Gastrocnemius medialis (tissue), 4 donors: ENCODE measurements around the gene CSNK1D. TPM values are rescaled to one million over a fixed set of nuclear protein-coding genes. Genes with fewer than 3 reads are reported as not detected.
"Not testable (repeated sequence)": the region's sequence is repeated elsewhere in the genome, so short reads cannot be mapped to it uniquely, and the experiment has no call there.

Source experiments
- ATAC-seq, 2 donors: fragments of 150-250 bp; one replicate each; pipeline ENCODE4 v1.9.1; 2016
- DNase-seq, 2 donors: peaks; one replicate each; pipeline ENCODE4 v3.0.0-alpha.2; 2019
- H3K27ac ChIP-seq, 4 donors: fragments of 200-600 bp; sonication (generic); 1 replicate in 1 of 4; 2 replicates in 3 of 4; pipeline ENCODE4 v1.5.1; 2016 to 2018; ENCODE audit warnings: mild to moderate bottlenecking in 2 of 4, moderate library complexity in 1 of 4
- H3K27me3 ChIP-seq, 3 donors: fragments of 200-600 bp; sonication (generic) in 2 of 3; 1 replicate in 1 of 3; 2 replicates in 2 of 3; pipeline versions ENCODE4 v1.5.1 to v1.6.0; 2016 to 2019; ENCODE audit warnings: mild to moderate bottlenecking in 1 of 3, moderate library complexity in 1 of 3
- H3K36me3 ChIP-seq, 2 donors: fragments of 200-600 bp; sonication (generic) in 1 of 2; one replicate each; pipeline ENCODE4 v1.5.1; 2017 to 2018
- H3K4me1 ChIP-seq, 2 donors: fragments of 200-600 bp; sonication (generic) in 1 of 2; one replicate each; pipeline ENCODE4 v1.5.1; 2016 to 2017; ENCODE audit warnings: mild to moderate bottlenecking in 2 of 2
- H3K4me3 ChIP-seq, 4 donors: fragments of 200-600 bp; sonication (generic) in 3 of 4; 1 replicate in 1 of 4; 2 replicates in 3 of 4; pipeline ENCODE4 v1.5.1; 2016 to 2019; ENCODE audit warnings: mild to moderate bottlenecking in 2 of 4
- H3K9me3 ChIP-seq, 3 donors: fragments of 200-600 bp; sonication (generic) in 2 of 3; 1 replicate in 1 of 3; 2 replicates in 2 of 3; pipeline ENCODE4 v1.5.1; 2016 to 2019
- CTCF ChIP-seq, 5 experiments: fragments of 450-650 bp in 3 of 5; fragments of 200-600 bp in 2 of 5; sonication (generic) in 2 of 5; IDR thresholded peaks in 4 of 5; conservative IDR thresholded peaks in 1 of 5; 1 replicate in 4 of 5; 2 replicates in 1 of 5; pipeline ENCODE4 v1.5.1; 2016 to 2019; ENCODE audit warnings: antibody characterized with exemption in 5 of 5, mild to moderate bottlenecking in 3 of 5, moderate library complexity in 3 of 5
- POLR2A ChIP-seq, 2 donors: fragments of 450-650 bp; IDR thresholded peaks; one replicate each; pipeline ENCODE4 v1.6.1; 2017; ENCODE audit warnings: antibody characterized with exemption in 2 of 2, mild to moderate bottlenecking in 2 of 2, moderate library complexity in 2 of 2
- in situ Hi-C, 4 donors: fragments of 200-750 bp; cut with MboI; loops; one replicate each; pipeline versions ENCODE4 v1.15.0 to v1.8.0; 2017; ENCODE audit warnings: low sequenced_read_pairs in 4 of 4
- intact Hi-C: fragments of 100-400 bp; cut with DNase I; formaldehyde crosslinking; loops from one replicate; pipeline ENCODE4 v1.15.1; 2023; ENCODE audit warnings: low total_unique reads
- microRNA-seq, 2 donors: library from miRNA; unstranded; fragments of <30 nt; microRNA quantifications; one replicate each; pipeline ENCODE4, GENCODE V29; 2016; ENCODE audit warnings: borderline replicate concordance in 2 of 2
- total RNA-seq, 4 donors: library from RNA; depleted of rRNA; stranded (reverse); fragments of >200 nt; gene quantifications; one replicate each; pipeline versions ENCODE4 v1.1.0 to v1.2.3, GENCODE V29; 2016

Gene CSNK1D
- total RNA-seq, 4 donors from 2014 or later = 34.0 to 55.2 (median 47.3) TPM

GRCh38 chr17:82195675-82196672, 77.5 kb downstream of the CSNK1D start:
- DNase-seq (no peak), ATAC-seq (no peak)
- Histone ChIP-seq H3K27me3 (no peaks in the 10 kb centered on the region), H3K27ac (no peak overlapping the region), H3K4me1 (no peaks in the 10 kb centered on the region), H3K36me3 (peaks cover 0 to 36% of the 10 kb centered on the region in 2 donors), H3K9me3 (no peaks in the 10 kb centered on the region), H3K4me3 (no peak overlapping the region)
- TF ChIP-seq POLR2A (IDR thresholded peaks at IDR 0.05) (no peak), CTCF (IDR thresholded peaks at IDR 0.05 in 4 of 5, conservative IDR thresholded peaks at IDR 0.05 in 1 of 5) (no peak)
- in situ Hi-C loops = no loop called here
- intact Hi-C loops = loop anchor here (10.0 kb wide), 1 partner anchor 1891 kb away; no protein-coding TSS in a partner anchor

GRCh38 chr17:82194765-82195164, 78.7 kb downstream of the CSNK1D start:
- no peaks in the 10 kb centered on the region for H3K27me3 ChIP-seq
- TF ChIP-seq CTCF (IDR thresholded peaks at IDR 0.05 in 4 of 5, conservative IDR thresholded peaks at IDR 0.05 in 1 of 5) = no peak
- no peak for TF ChIP-seq POLR2A (IDR thresholded peaks at IDR 0.05)
- H3K27ac ChIP-seq = no peak overlapping the region
- H3K4me1 ChIP-seq = no peaks in the 10 kb centered on the region
- ATAC-seq = no peak
- in situ Hi-C loops (no loop called here), intact Hi-C loops (loop anchor here (10.0 kb wide), 1 partner anchor 1890 kb away; no protein-coding TSS in a partner anchor)
- H3K4me3 ChIP-seq = no peak overlapping the region
- H3K36me3 ChIP-seq = peaks cover 0 to 36% of the 10 kb centered on the region in 2 donors
- H3K9me3 ChIP-seq = no peaks in the 10 kb centered on the region
- DNase-seq = no peak

GRCh38 chr17:82193520-82194220, 79.8 kb downstream of the CSNK1D start:
- Histone ChIP-seq H3K4me1 (no peaks in the 10 kb centered on the region), H3K27me3 (no peaks in the 10 kb centered on the region), H3K36me3 (peaks cover 0 to 36% of the 10 kb centered on the region in 2 donors), H3K9me3 (no peaks in the 10 kb centered on the region), H3K4me3 (no peak overlapping the region), H3K27ac (no peak overlapping the region)
- TF ChIP-seq POLR2A (IDR thresholded peaks at IDR 0.05) (no peak), CTCF (IDR thresholded peaks at IDR 0.05 in 4 of 5, conservative IDR thresholded peaks at IDR 0.05 in 1 of 5) (no peak)
- intact Hi-C loops (loop anchor here (10.0 kb wide), 1 partner anchor 1889 kb away; no protein-coding TSS in a partner anchor), in situ Hi-C loops (no loop called here)
- DNase-seq (no peak), ATAC-seq (no peak)

GRCh38 chr17:82193050-82193449, 80.5 kb downstream of the CSNK1D start:
- in situ Hi-C loops, H3K9me3 ChIP-seq, H3K27me3 ChIP-seq, H3K4me3 ChIP-seq, H3K27ac ChIP-seq, DNase-seq, ATAC-seq, H3K4me1 ChIP-seq: not testable (repeated sequence)
- peaks cover 0 to 35% of the 10 kb centered on the region in 2 donors for H3K36me3 ChIP-seq
- intact Hi-C loops = loop anchor here (10.0 kb wide), 1 partner anchor 1888 kb away; no protein-coding TSS in a partner anchor

Small RNA genes within 50 kb of the gene (microRNA-seq; reads per million reads assigned to microRNA genes)
- 0 to 2.4 reads per million in 2 donors for gene MIR6787

Other genes starting within 250 kb of the CSNK1D start
- gene RAC3, start 242.0 kb downstream of the CSNK1D start, total RNA-seq = 1 to 10 TPM in 1 of 4 donors, under 1 TPM in 1, not detected in 2; 0.42 to 2.0 TPM
- 100 to 1,000 TPM; 130 to 296 (median 223) TPM for gene DCXR, start 236.0 kb downstream of the CSNK1D start, total RNA-seq
- gene RFNG, start 221.9 kb downstream of the CSNK1D start, total RNA-seq = 10 to 100 TPM; 29.6 to 64.9 (median 49.1) TPM
- gene GPS1, start 221.8 kb downstream of the CSNK1D start, total RNA-seq = 100 to 1,000 TPM; 119 to 174 (median 137) TPM
- 100 to 1,000 TPM in 2 of 4 donors, 10 to 100 TPM in 2; 54.6 to 119 (median 83.2) TPM for gene DUS1L, start 207.9 kb downstream of the CSNK1D start, total RNA-seq
- 10 to 100 TPM; 16.3 to 34.5 (median 26.3) TPM for gene FASN, start 175.5 kb downstream of the CSNK1D start, total RNA-seq
- gene CCDC57, start 60.9 kb downstream of the CSNK1D start, total RNA-seq = 10 to 100 TPM in 1 of 4 donors, 1 to 10 TPM in 3; 3.7 to 11.3 (median 5.1) TPM
- gene SLC16A3, start 44.7 kb downstream of the CSNK1D start, total RNA-seq = 100 to 1,000 TPM in 2 of 4 donors, 10 to 100 TPM in 2; 46.0 to 173 (median 126) TPM
- 1 to 10 TPM in 1 of 4 donors, not detected in 3; 1.7 TPM for gene CD7, start 43.9 kb upstream of the CSNK1D start, total RNA-seq
- gene SECTM1, start 60.1 kb upstream of the CSNK1D start, total RNA-seq = 1 to 10 TPM; 3.3 to 9.5 (median 5.6) TPM
- gene TEX19, start 85.5 kb upstream of the CSNK1D start, total RNA-seq = under 1 TPM in 1 of 4 donors, not detected in 3; 0.40 TPM
- gene UTS2R, start 98.1 kb upstream of the CSNK1D start, total RNA-seq = not detected
- 10 to 100 TPM; 15.5 to 35.1 (median 22.5) TPM for gene HEXD, start 144.6 kb upstream of the CSNK1D start, total RNA-seq
- gene OGFOD3, start 144.9 kb upstream of the CSNK1D start, total RNA-seq = 10 to 100 TPM; 25.8 to 72.1 (median 27.7) TPM
- gene CYBC1, start 177.1 kb upstream of the CSNK1D start, total RNA-seq = 10 to 100 TPM; 17.3 to 29.8 (median 19.3) TPM
- gene NARF, start 185.0 kb upstream of the CSNK1D start, total RNA-seq = 10 to 100 TPM; 29.6 to 63.4 (median 49.0) TPM
- 100 to 1,000 TPM in 1 of 4 donors, 10 to 100 TPM in 3; 70.7 to 109 (median 85.0) TPM for gene FOXK2, start 246.0 kb upstream of the CSNK1D start, total RNA-seq